DOHH2 (cell line): ENCODE data around the gene ANK2.

ENCODE experiments used
- H3F3A ChIP-seq: fragments of 200-600 bp; sonication (generic), shearing (Covaris generic); 2 replicates; pipeline ENCODE4 v1.6.0; 2016; ENCODE audit warnings: antibody characterized with exemption, mild to moderate bottlenecking; ENCODE audit not compliant: control insufficient read depth, insufficient read depth
- H3K27ac ChIP-seq: fragments of 200-600 bp; sonication (generic); 2 replicates; pipeline ENCODE4 v1.5.1; 2014; ENCODE audit warnings: low read depth, mild to moderate bottlenecking, low read length, moderate library complexity
- H3K27me3 ChIP-seq: fragments of 200-600 bp; sonication (generic); 2 replicates; pipeline ENCODE4 v1.6.1; 2014; ENCODE audit warnings: mild to moderate bottlenecking, low read length, mixed read lengths; ENCODE audit not compliant: control insufficient read depth
- H3K36me3 ChIP-seq: fragments of 200-600 bp; sonication (generic); 2 replicates; pipeline ENCODE4 v1.6.1; 2014; ENCODE audit warnings: mild to moderate bottlenecking, low read length, moderate library complexity, mixed read lengths; ENCODE audit not compliant: control insufficient read depth
- H3K4me1 ChIP-seq: fragments of 200-600 bp; sonication (generic); 2 replicates; pipeline ENCODE4 v1.6.1; 2014; ENCODE audit warnings: mild to moderate bottlenecking, low read length, mixed read lengths; ENCODE audit not compliant: control insufficient read depth
- H3K4me2 ChIP-seq: fragments of 200-600 bp; sonication (generic); 2 replicates; pipeline ENCODE4 v1.6.0; 2014; ENCODE audit warnings: mild to moderate bottlenecking, low read length, moderate library complexity
- H3K4me3 ChIP-seq: fragments of 200-600 bp; sonication (generic); 2 replicates; pipeline ENCODE4 v1.5.1; 2014; ENCODE audit warnings: mild to moderate bottlenecking, low read length, mixed read lengths
- H3K79me2 ChIP-seq: fragments of 200-600 bp; sonication (generic); 2 replicates; pipeline ENCODE4 v1.6.1; 2014; ENCODE audit warnings: mild to moderate bottlenecking, low read length, mixed read lengths; ENCODE audit not compliant: control insufficient read depth
- H3K9me2 ChIP-seq: fragments of 200-600 bp; sonication (generic); replicated peaks from 2 replicates; pipeline ENCODE4 v1.6.1; 2014; ENCODE audit warnings: mild to moderate bottlenecking, low read length, mixed read lengths; ENCODE audit not compliant: control insufficient read depth
- H3K9me3 ChIP-seq: fragments of 200-600 bp; sonication (generic); 2 replicates; pipeline ENCODE4 v1.6.1; 2014; ENCODE audit warnings: antibody characterized with exemption, low read length, mixed read lengths; ENCODE audit not compliant: control insufficient read depth, insufficient read depth
- H4K20me1 ChIP-seq: fragments of 200-600 bp; sonication (generic); 2 replicates; pipeline ENCODE4 v1.6.0; 2014; ENCODE audit warnings: low read depth, mild to moderate bottlenecking, antibody characterized with exemption, low read length, moderate library complexity; ENCODE audit not compliant: control insufficient read depth, insufficient read depth
- CTCF ChIP-seq: fragments of 200-600 bp; sonication (generic); IDR thresholded peaks from one replicate; pipeline ENCODE4 v1.5.1; 2014; ENCODE audit warnings: antibody characterized with exemption, mild to moderate bottlenecking, low read depth, low read length; ENCODE audit not compliant: poor library complexity, severe bottlenecking
- EZH2phosphoT487 ChIP-seq: fragments of 200-600 bp; sonication (generic); IDR thresholded peaks from 2 replicates; pipeline ENCODE4 v1.6.1; 2017; ENCODE audit warnings: borderline replicate concordance, mild to moderate bottlenecking, antibody characterized with exemption, low read length, moderate library complexity, mixed read lengths

The ANK2 gene

GRCh38 chr4:113398441-113399143 is 349.1 kb downstream of the ANK2 start:
- Histone ChIP-seq H3K27me3 (no peaks in the 10 kb centered on the region), H3K4me2 (no peak overlapping the region), H3K9me2 (no peaks in the 10 kb centered on the region), H3K36me3 (no peaks in the 10 kb centered on the region), H3K4me3 (no peak overlapping the region), H3K4me1 (peaks cover 10% of the 10 kb centered on the region), H3K27ac (no peak overlapping the region), H4K20me1 (no peaks in the 10 kb centered on the region), H3F3A (peaks cover 4% of the 10 kb centered on the region), H3K9me3 (no peaks in the 10 kb centered on the region), H3K79me2 (no peaks in the 10 kb centered on the region)
- no peak for TF ChIP-seq EZH2phosphoT487
- no peak for TF ChIP-seq CTCF

GRCh38 chr4:113404167-113404571 is 354.7 kb downstream of the ANK2 start:
- Histone ChIP-seq H3K27me3 (no peaks in the 10 kb centered on the region), H3K79me2 (no peaks in the 10 kb centered on the region), H3F3A (no peaks in the 10 kb centered on the region), H3K27ac (no peak overlapping the region), H4K20me1 (no peaks in the 10 kb centered on the region), H3K9me3 (no peaks in the 10 kb centered on the region), H3K9me2 (no peaks in the 10 kb centered on the region), H3K4me1 (no peaks in the 10 kb centered on the region), H3K4me3 (no peak overlapping the region), H3K4me2 (no peak overlapping the region), H3K36me3 (no peaks in the 10 kb centered on the region)
- TF ChIP-seq CTCF (no peak), EZH2phosphoT487 (no peak)

- no peaks in the 10 kb centered on the region for H3K9me3 ChIP-seq
- H4K20me1 ChIP-seq = no peaks in the 10 kb centered on the region
- no peaks in the 10 kb centered on the region for H3K27me3 ChIP-seq
- H3K9me2 ChIP-seq = no peaks in the 10 kb centered on the region
- H3F3A ChIP-seq = no peaks in the 10 kb centered on the region
- TF ChIP-seq CTCF = no peak
- no peak for TF ChIP-seq EZH2phosphoT487
- H3K27ac ChIP-seq = no peak overlapping the region
- no peaks in the 10 kb centered on the region for H3K36me3 ChIP-seq
- no peaks in the 10 kb centered on the region for H3K4me1 ChIP-seq
- H3K79me2 ChIP-seq = no peaks in the 10 kb centered on the region
- H3K4me3 ChIP-seq = no peak overlapping the region
- H3K4me2 ChIP-seq = no peak overlapping the region
Observed at GRCh38 chr4:113404841-113405240, 355.4 kb downstream of the ANK2 start.
